ENCODE measurements around the gene DTNBP1.

- no peak for TF ChIP-seq CTCF (conservative IDR thresholded peaks at IDR 0.05; ENCODE audit: low read length)
- TF ChIP-seq EZH2phosphoT487 (IDR thresholded peaks at IDR 0.05; ENCODE audit: borderline replicate concordance, low read depth, low read length), result no peak
These were observed 60.7 kb downstream of the DTNBP1 start for GRCh38 chr6:15602154-15602553.

Data from OCI-LY7 (cell line).